Measurements from ENCODE around the gene EIF3F. TPM values are rescaled to one million over a fixed set of nuclear protein-coding genes. Genes with fewer than 3 reads are reported as not detected.
"Not testable (repeated sequence)": the region's sequence is repeated elsewhere in the genome, so short reads cannot be mapped to it uniquely, and the experiment has no call there.

EIF3F gene
- total RNA-seq, 2 experiments from 2014 or later, result 365 to 380 TPM

- no peaks in the 10 kb centered on the region for H3K4me1 Mint-ChIP-seq (ENCODE audit: low read depth)
- no peak for DNase-seq
- no peaks in the 10 kb centered on the region for H3K36me3 Mint-ChIP-seq (ENCODE audit: low read depth)
- no peak overlapping the region for H3K27ac Mint-ChIP-seq
- intact Hi-C loops (cut with micrococcal nuclease), result no loop called here
- no peak overlapping the region for H3K4me3 Mint-ChIP-seq
- H3K9me3 Mint-ChIP-seq, result no peaks in the 10 kb centered on the region
- CTCF ChIA-PET, result interaction anchor here (0.6 kb wide), 1 partner anchor 17 kb away, joined by 3 read pairs; the partner anchor contains the start of gene EIF3F
- peaks cover 6% of the 10 kb centered on the region for H3K27me3 Mint-ChIP-seq (ENCODE audit: low read depth)
These were observed 17.1 kb upstream of the EIF3F start for GRCh38 chr11:7969756-7970646.

- CTCF ChIA-PET, result no interaction called here
- no peaks in the 10 kb centered on the region for H3K4me1 Mint-ChIP-seq (ENCODE audit: low read depth)
- no peak overlapping the region for H3K27ac Mint-ChIP-seq
- peaks cover 6% of the 10 kb centered on the region for H3K27me3 Mint-ChIP-seq (ENCODE audit: low read depth)
- H3K4me3 Mint-ChIP-seq, result no peak overlapping the region
- DNase-seq, result no peak
- intact Hi-C loops (cut with micrococcal nuclease), result no loop called here
- no peaks in the 10 kb centered on the region for H3K36me3 Mint-ChIP-seq (ENCODE audit: low read depth)
- H3K9me3 Mint-ChIP-seq, result no peaks in the 10 kb centered on the region
These were observed 15.3 kb upstream of the EIF3F start for GRCh38 chr11:7971846-7972245.

GRCh38 chr11:7973011-7973410 lies 14.1 kb upstream of the EIF3F start:
- H3K27me3 Mint-ChIP-seq (ENCODE audit: low read depth), result peaks cover 6% of the 10 kb centered on the region
- no peaks in the 10 kb centered on the region for H3K4me1 Mint-ChIP-seq (ENCODE audit: low read depth)
- H3K4me3 Mint-ChIP-seq, result no peak overlapping the region
- intact Hi-C loops (cut with micrococcal nuclease), result no loop called here
- no peaks in the 10 kb centered on the region for H3K9me3 Mint-ChIP-seq
- no peak for DNase-seq
- no peaks in the 10 kb centered on the region for H3K36me3 Mint-ChIP-seq (ENCODE audit: low read depth)
- no peak overlapping the region for H3K27ac Mint-ChIP-seq
- CTCF ChIA-PET, result interaction anchor here (0.6 kb wide), 1 partner anchor 482 kb away, joined by 3 read pairs; no protein-coding TSS in a partner anchor

GRCh38 chr11:7974668-7975067 lies 12.5 kb upstream of the EIF3F start:
- H3K36me3 Mint-ChIP-seq (ENCODE audit: low read depth), result no peaks in the 10 kb centered on the region
- H3K4me3 Mint-ChIP-seq, result no peak overlapping the region
- no peaks in the 10 kb centered on the region for H3K9me3 Mint-ChIP-seq
- H3K27me3 Mint-ChIP-seq (ENCODE audit: low read depth), result peaks cover 4% of the 10 kb centered on the region
- no peak for DNase-seq
- CTCF ChIA-PET, result interaction anchor here (1.1 to 1.6 kb wide), 2 partner anchors 12 to 82 kb away, joined by 4 to 7 read pairs; partner anchors contain the start of gene EIF3F
- no peaks in the 10 kb centered on the region for H3K4me1 Mint-ChIP-seq (ENCODE audit: low read depth)
- intact Hi-C loops (cut with micrococcal nuclease), result no loop called here
- no peak overlapping the region for H3K27ac Mint-ChIP-seq

GRCh38 chr11:7977232-7977917 lies 9.8 kb upstream of the EIF3F start:
- no peak for DNase-seq
- H3K27ac Mint-ChIP-seq, result no peak overlapping the region
- CTCF ChIA-PET, result no interaction called here
- no peaks in the 10 kb centered on the region for H3K4me1 Mint-ChIP-seq (ENCODE audit: low read depth)
- intact Hi-C loops (cut with micrococcal nuclease), result no loop called here
- H3K4me3 Mint-ChIP-seq, result no peak overlapping the region
- no peaks in the 10 kb centered on the region for H3K36me3 Mint-ChIP-seq (ENCODE audit: low read depth)
- H3K9me3 Mint-ChIP-seq, result no peaks in the 10 kb centered on the region
- peaks cover 4% of the 10 kb centered on the region for H3K27me3 Mint-ChIP-seq (ENCODE audit: low read depth)

GRCh38 chr11:7981619-7982157 lies 5.4 kb upstream of the EIF3F start:
- Mint-ChIP-seq H3K36me3 (ENCODE audit: low read depth) (no peaks in the 10 kb centered on the region), H3K27me3 (ENCODE audit: low read depth) (no peaks in the 10 kb centered on the region), H3K4me1 (ENCODE audit: low read depth) (peaks cover 4% of the 10 kb centered on the region), H3K9me3 (no peaks in the 10 kb centered on the region), H3K4me3 (no peak overlapping the region), H3K27ac (no peak overlapping the region)
- CTCF ChIA-PET, result interaction anchor here (2.8 kb wide), 1 partner anchor 89 kb away, joined by 14 read pairs; no protein-coding TSS in a partner anchor
- intact Hi-C loops (cut with micrococcal nuclease), result loop anchor here (10.0 kb wide), 2 partner anchors 307 to 1747 kb away; partner anchors contain the start of genes CNGA4, CYB5R2 and FHIP1B
- DNase-seq, result no peak

GRCh38 chr11:7982582-7983119 lies 4.5 kb upstream of the EIF3F start:
- Mint-ChIP-seq H3K27me3 (ENCODE audit: low read depth) (no peaks in the 10 kb centered on the region), H3K9me3 (no peaks in the 10 kb centered on the region), H3K4me3 (no peak overlapping the region), H3K27ac (no peak overlapping the region), H3K36me3 (ENCODE audit: low read depth) (no peaks in the 10 kb centered on the region), H3K4me1 (ENCODE audit: low read depth) (peaks cover 6% of the 10 kb centered on the region)
- DNase-seq, result no peak
- CTCF ChIA-PET, result interaction anchor here (2.8 kb wide), 1 partner anchor 90 kb away, joined by 14 read pairs; no protein-coding TSS in a partner anchor
- intact Hi-C loops (cut with micrococcal nuclease), result loop anchor here (10.0 kb wide), 2 partner anchors 308 to 1748 kb away; partner anchors contain the start of genes CNGA4, CYB5R2 and FHIP1B

- DNase-seq, result no peak
- Mint-ChIP-seq H3K4me3 (no peak overlapping the region), H3K4me1 (ENCODE audit: low read depth) (peaks cover 16% of the 10 kb centered on the region), H3K9me3 (no peaks in the 10 kb centered on the region), H3K36me3 (ENCODE audit: low read depth) (peaks cover 3% of the 10 kb centered on the region), H3K27ac (no peak overlapping the region), H3K27me3 (ENCODE audit: low read depth) (no peaks in the 10 kb centered on the region)
- intact Hi-C loops (cut with micrococcal nuclease), result loop anchor here (10.0 kb wide), 2 partner anchors 309 to 1749 kb away; partner anchors contain the start of genes CNGA4, CYB5R2 and FHIP1B
- CTCF ChIA-PET, result interaction anchor here (2.8 kb wide), 1 partner anchor 91 kb away, joined by 14 read pairs; no protein-coding TSS in a partner anchor
These were observed 3.1 kb upstream of the EIF3F start for GRCh38 chr11:7983832-7984590.

GRCh38 chr11:7987560-7987883 lies 385 bp downstream of the EIF3F start:
- DNase-seq; H3K27me3 Mint-ChIP-seq (ENCODE audit: low read depth); H3K9me3 Mint-ChIP-seq: not testable (repeated sequence)
- CTCF ChIA-PET, result interaction anchor here (0.6 to 2.4 kb wide), 15 partner anchors 8 to 177 kb away, joined by 3 to 71 read pairs (median 5); no protein-coding TSS in a partner anchor
- Mint-ChIP-seq H3K27ac (peak overlapping the region; percentile 47), H3K4me1 (ENCODE audit: low read depth) (peaks cover 37% of the 10 kb centered on the region), H3K36me3 (ENCODE audit: low read depth) (peaks cover 19% of the 10 kb centered on the region), H3K4me3 (peak overlapping the region; percentile 88)
- intact Hi-C loops (cut with micrococcal nuclease), result loop anchor here (1.0 to 10.0 kb wide), 10 partner anchors 31 to 1753 kb away; partner anchors contain the start of genes CNGA4, CYB5R2, FHIP1B and PPFIBP2

- H3K27ac Mint-ChIP-seq, result no peak overlapping the region
These were observed 7.6 kb downstream of the EIF3F start for GRCh38 chr11:7994581-7995278.

GRCh38 chr11:7999795-8000194 lies 12.7 kb downstream of the EIF3F start:
- H3K4me3 Mint-ChIP-seq, result no peak overlapping the region
- H3K4me1 Mint-ChIP-seq (ENCODE audit: low read depth), result no peaks in the 10 kb centered on the region
- H3K9me3 Mint-ChIP-seq, result no peaks in the 10 kb centered on the region
- CTCF ChIA-PET, result interaction anchor here (1.2 kb wide), 1 partner anchor 96 kb away, joined by 3 read pairs; no protein-coding TSS in a partner anchor
- intact Hi-C loops (cut with micrococcal nuclease), result no loop called here
- no peaks in the 10 kb centered on the region for H3K27me3 Mint-ChIP-seq (ENCODE audit: low read depth)
- DNase-seq, result no peak
- H3K36me3 Mint-ChIP-seq (ENCODE audit: low read depth), result peaks cover 39% of the 10 kb centered on the region
- no peak overlapping the region for H3K27ac Mint-ChIP-seq

More at GRCh38 chr11:7994581-7995278, 7.6 kb downstream of the EIF3F start:
- H3K9me3 Mint-ChIP-seq, result no peaks in the 10 kb centered on the region
- no peaks in the 10 kb centered on the region for H3K27me3 Mint-ChIP-seq (ENCODE audit: low read depth)
- CTCF ChIA-PET, result no interaction called here
- H3K4me3 Mint-ChIP-seq, result no peak overlapping the region
- H3K36me3 Mint-ChIP-seq (ENCODE audit: low read depth), result peaks cover 65% of the 10 kb centered on the region
- no peak for DNase-seq
- H3K4me1 Mint-ChIP-seq (ENCODE audit: low read depth), result peaks cover 14% of the 10 kb centered on the region
- intact Hi-C loops (cut with micrococcal nuclease), result no loop called here
